Esophagus squamous epithelium (tissue), 4 donors: ENCODE measurements around the gene GZMM.

ENCODE experiments used
- CTCF ChIP-seq, 6 experiments: fragments of 450-650 bp in 4 of 6; fragments of 200-600 bp in 2 of 6; sonication (generic) in 2 of 6; IDR thresholded peaks; one replicate each; pipeline ENCODE4 v1.5.1; 2016 to 2019; ENCODE audit warnings: antibody characterized with exemption in 6 of 6, mild to moderate bottlenecking in 4 of 6, moderate library complexity in 4 of 6
- POLR2A ChIP-seq, 4 donors: fragments of 450-650 bp; IDR thresholded peaks; one replicate each; pipeline ENCODE4 v1.6.1; 2017; ENCODE audit warnings: antibody characterized with exemption in 4 of 4, mild to moderate bottlenecking in 4 of 4, moderate library complexity in 3 of 4

- TF ChIP-seq CTCF (IDR thresholded peaks at IDR 0.05), result no peak
- TF ChIP-seq POLR2A (IDR thresholded peaks at IDR 0.05), result no peak
Measured at GRCh38 chr19:575527-576506, 32.0 kb downstream of the GZMM start.
